CD4-positive, alpha-beta T cell treated with Interleukin-17A for 4 hours (primary cell): ENCODE data around the gene RSBN1L.

Experiments used
- DNase-seq: peaks from one replicate; pipeline ENCODE4 v3.0.0-alpha.2; 2020; ENCODE audit warnings: mixed read lengths

Gene RSBN1L

DNA sequence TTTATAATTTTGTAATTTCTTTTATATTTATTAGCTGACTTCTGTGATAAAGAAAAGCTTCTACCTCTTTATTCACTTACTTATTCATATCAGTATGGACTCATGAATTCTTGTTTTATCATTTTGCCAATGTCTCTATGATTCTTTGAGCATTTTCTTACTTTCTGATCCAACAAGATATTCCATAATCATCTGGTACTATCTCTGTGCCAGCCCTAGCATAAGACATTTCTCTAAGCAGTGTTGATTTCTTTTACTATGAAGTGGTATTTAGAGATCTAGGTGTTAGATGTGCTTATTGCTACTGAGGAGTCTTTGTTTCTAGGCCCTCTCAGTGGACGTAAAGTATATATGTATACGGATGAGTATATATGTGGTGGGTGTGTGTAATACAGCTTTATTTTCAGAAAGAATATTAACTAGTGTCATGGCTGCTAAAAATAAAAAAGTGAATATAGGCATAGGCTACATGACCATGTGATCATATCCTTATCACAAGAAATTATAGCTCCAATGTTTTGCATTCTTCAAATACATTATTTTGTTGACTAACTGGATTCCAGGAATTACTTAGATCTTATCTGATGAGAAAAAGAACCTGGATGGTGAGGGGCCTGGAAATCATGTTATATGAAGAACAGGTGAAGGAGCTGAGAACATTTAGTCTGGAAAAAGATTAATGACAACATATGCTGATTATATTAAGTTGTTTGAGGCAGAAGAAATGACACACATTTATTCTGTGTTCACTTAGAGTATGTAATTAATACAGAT, 115.4 kb downstream of the RSBN1L start:
- no peak for DNase-seq

DNA sequence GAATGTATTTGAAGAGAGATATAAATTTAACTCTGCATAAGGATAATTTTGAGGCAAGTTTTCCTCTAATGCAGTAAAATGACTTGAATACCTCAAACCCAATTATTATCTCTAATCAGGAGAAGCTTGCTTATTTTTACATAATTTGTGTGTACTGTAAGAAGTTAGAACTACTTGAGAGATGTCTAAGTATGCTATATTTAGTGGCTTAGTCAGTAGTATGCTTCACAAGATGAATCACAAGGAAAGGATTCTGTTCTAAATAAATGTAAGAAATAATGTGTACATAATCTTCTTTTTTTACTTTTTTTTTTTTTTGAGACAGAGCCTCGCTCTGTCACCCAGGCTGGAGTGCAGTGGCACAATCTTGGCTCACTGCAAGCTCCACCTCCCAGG, 116.0 kb downstream of the RSBN1L start:
- no peak for DNase-seq

DNA sequence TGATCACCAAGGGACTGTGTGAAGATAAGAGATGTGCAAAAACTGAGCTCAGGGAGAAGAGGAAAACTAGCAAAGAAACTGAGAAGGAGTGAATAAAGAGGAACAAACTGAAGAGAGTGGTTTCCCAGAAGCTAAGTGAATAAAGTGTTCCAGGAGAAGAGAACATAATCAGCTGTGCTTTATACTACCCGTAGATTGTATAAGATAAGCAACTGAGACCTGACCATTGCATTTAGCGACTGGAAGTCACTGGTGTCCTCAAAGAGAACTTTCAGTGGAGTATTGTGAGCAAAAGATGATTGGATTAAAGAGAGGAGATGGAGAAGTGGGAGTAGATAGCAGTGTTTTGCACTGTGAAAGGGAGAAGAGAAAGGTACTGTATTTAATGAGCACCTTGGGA, 116.9 kb downstream of the RSBN1L start:
- no peak for DNase-seq

DNA sequence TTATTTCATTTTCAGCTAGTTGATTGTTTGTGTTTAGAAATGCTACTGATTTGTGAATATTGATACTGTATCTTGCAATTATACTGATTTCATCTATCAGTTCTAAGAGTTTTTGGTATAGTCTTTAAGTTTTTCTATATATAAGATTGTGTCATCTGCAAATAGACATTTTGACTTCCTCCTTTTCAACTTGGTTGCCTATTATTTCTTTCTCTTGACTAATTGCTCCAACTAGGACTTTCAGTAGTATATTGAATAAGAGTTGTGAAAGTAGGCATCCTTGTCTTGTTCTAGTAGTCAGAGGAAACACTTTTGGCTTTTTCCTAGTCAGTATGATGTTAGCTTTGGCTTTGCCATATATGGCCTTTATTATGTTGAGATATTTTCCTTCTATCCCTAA, 122.8 kb downstream of the RSBN1L start:
- DNase-seq: no peak

DNA sequence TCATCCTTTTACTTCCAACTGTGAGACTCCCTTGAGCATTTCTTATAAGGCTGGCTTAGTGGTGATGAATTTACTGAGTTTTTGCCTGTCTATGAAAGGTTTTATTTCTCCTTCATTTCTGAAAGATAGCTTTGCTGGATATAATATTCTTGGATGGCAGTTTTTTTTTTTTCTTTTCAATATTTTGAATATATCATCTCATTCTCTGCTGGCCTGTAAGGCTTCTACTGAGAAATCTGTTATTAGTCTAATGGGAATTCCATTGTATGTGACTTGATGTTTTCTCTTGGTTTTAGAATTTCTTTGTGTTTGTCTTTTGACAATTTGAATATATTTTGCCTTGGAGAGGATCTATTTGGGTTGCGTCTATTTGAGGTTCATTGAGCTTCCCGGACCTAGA, 124.7 kb downstream of the RSBN1L start:
- no peak for DNase-seq

DNA sequence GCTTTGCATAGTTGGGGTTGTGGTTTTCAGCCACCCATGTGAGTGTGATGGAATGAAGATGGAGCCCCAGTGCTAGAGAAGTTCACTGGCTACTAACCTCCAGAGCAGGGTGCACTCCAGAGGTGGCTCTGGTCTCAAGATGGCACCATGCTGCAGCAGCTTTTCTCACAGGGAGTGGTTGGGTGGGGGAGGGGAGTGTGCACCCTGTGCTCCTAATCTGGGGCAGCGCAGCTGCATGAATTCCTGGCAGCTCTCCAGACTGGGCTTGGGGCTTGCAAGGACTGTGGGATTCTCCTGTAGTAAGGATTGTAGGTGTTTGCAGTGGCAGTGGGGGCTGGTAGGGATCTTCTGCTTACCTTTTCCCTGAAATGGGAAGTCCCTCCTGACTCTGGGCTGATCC, 126.0 kb downstream of the RSBN1L start:
- no peak for DNase-seq

DNA sequence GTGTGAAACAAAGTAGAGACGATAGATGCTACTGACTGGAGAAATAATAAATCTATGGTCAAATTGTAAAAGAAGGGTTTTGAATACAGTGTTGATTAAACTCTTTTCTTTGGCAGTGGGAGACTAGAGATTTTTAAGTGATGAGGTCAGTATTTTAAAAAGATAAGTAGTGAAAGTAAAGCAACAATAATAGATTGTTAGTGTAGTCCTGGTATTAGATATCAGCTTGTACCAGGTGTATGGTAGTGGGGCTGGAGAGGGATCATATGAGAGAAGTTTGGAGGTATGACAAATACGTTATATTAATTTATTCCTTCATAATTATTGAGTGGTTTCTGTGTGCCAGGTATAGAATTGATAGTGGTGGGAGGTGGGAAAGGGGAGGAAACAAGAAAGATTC, 127.5 kb downstream of the RSBN1L start:
- DNase-seq: no peak

DNA sequence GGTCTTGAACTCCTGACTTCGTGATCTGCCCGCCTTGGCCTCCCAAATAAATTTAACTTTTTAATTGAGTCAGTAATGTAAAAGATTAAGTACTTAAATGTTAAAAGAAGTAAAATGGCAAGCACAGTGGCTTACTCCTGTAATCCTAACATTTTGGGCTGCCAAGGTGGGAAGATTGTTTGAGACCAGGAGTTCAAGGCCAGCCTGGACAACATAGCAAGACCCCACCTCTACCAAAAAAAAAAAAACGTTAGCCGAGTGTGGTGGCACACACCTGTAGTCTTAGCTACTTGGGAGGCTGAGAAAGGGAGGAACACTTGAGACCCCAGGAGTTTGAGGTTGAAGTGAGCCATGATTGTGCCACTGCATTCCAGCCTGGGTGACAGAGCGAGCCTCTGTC, 128.4 kb downstream of the RSBN1L start:
- DNase-seq: no peak

DNA sequence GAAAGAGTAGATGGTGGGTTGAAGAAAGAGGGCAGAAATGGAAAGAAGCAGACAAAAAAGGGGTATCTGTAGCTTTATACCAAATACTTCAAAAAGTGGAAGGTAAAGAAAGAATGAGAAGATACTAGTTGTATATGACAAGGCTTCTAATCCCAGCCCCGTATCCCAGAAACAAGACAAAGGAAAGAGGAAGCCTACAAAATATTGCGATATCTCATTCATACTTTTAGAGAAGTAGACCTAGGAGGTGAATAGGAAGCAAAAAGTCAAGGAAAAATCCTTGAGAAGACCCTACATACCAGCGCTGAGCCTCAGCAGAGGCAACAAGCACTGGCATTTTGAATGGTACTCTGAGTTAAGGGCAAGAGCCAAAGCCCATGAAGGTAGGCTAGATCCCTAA, 128.9 kb downstream of the RSBN1L start:
- DNase-seq: no peak

DNA sequence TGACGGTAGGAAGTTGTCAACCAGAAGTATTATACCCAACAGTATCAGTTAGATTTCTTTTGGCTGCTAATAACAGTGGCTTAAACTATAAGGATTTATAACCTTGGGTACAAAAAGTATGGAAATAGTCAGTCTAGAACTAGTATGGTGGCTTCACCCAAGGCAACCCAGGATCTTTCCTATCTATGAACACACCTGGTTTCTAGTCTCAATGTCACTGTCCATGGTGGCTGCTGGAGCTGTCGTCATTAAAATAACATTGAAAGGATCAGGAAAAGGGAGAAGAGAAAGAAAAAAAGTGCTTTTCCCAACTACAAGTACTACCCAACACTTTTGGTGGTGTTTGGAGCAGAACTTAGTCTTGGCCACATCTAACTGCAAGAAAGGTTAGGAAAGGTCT, 130.0 kb downstream of the RSBN1L start:
- DNase-seq: no peak

DNA sequence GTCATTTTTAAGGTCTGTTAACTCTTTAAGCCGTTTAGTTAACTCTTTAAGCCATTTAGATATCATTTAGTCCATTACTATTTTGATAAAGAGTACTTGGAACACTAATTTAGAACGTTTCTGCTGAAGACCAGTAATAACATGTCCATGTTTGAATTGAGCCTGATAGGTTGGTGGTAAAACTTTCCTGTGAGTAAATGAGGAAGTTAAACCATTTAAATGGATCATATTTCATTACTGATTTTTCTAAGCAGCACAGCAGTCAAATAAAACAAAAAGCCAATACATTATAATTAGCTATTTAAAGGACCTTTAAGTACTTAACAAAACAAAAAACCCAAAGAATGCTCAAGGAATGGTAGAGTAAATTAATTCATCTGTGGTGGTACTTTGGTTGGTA, 131.7 kb downstream of the RSBN1L start:
- DNase-seq: no peak

DNA sequence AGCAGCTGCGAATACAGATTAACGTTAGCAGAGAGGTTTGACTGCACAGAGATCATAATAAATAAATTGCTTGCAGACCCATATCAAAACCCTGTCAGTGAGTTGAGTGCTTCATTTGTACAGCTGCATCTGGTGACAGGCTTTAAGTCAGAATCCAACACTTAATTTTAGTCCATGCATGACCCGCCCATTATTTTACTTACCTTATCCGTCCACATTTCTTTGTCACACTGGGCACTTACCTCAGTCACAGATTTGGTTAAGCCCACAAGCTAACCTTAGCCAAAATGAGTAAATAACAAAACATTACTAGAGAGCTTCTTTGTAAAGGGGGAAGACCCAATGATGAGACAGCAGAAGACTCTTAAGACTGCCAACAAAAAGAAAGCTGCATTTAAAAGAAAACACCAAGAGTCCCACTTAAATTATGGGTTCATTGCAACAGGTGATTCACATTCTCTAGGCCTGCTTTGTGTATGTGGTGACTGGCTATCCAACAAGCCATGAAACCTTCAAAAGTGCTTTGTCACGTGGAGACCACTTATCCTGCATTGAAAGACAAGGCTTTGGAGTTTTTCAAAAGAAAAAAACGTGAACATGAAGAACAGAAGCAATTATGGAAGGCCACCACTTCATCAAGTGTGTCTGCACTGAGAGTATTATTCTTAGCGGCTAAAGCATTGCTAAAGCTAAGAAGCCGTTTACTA, 134.5 kb downstream of the RSBN1L start:
- no peak for DNase-seq

DNA sequence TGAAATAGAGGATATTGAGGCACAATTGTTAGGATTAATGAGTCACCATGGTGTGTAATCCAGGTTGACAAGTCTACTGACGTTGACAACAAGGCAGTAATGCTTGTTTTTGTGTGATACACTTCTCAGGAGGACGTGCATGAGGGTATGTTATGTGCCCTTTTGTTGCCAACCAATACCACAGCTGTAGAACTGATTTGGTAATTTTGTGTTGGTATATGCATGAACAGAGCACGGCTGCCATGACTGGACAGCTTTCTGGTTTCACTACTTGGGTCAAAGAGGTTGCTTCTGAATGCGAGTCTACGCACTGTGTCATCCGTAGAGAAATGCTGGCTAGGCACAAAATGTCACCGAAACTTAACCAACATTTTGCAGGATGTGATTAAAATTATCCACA, 135.2 kb downstream of the RSBN1L start:
- peak; percentile 24 for DNase-seq

DNA sequence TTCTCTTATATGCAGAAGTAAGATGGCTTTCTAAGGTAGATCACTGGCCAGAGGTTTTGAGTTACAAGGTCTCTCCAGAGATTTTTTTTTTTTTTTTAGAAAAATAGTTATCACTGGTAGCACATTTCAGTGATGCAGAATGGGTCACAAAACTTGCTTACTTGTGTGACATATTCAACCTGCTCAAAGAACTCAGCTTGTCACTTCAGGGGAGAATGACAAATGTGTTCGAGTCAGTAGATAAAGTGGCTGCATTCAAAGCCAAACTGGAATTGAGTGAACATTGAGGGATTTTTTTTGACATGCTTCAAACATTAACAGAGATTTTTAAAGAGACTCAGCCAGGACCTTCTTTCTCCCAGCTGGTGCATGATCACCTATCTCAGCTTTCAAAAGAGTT, 135.7 kb downstream of the RSBN1L start:
- no peak for DNase-seq
